Karpas-422 (cell line): ENCODE data around the gene MAP3K10. TPM values are rescaled to one million over a fixed set of nuclear protein-coding genes. Genes with fewer than 3 reads are reported as not detected.
A peak's percentile ranks its signal among the peaks of the same experiment; 100 is the strongest.

ENCODE experiments used
- DNase-seq: peaks from one replicate; pipeline ENCODE4 v3.0.0-alpha.2; 2015
- H2AFZ ChIP-seq: fragments of 200-600 bp; sonication (generic); 2 replicates; pipeline ENCODE4 v1.6.1; 2014; ENCODE audit warnings: antibody characterized with exemption, low read length, mixed read lengths
- H3K27ac ChIP-seq: fragments of 200-600 bp; sonication (generic); 2 replicates; pipeline ENCODE4 v1.5.1; 2014; ENCODE audit warnings: mild to moderate bottlenecking, low read length, moderate library complexity
- H3K27me3 ChIP-seq: fragments of 200-600 bp; sonication (generic); 2 replicates; pipeline ENCODE4 v1.6.1; 2014; ENCODE audit warnings: low read length, mixed read lengths
- H3K36me3 ChIP-seq: fragments of 200-600 bp; sonication (generic); 2 replicates; pipeline ENCODE4 v1.6.1; 2014; ENCODE audit warnings: low read length, mixed read lengths; ENCODE audit not compliant: insufficient read depth
- H3K4me1 ChIP-seq: fragments of 200-600 bp; sonication (generic); 2 replicates; pipeline ENCODE4 v1.6.1; 2014; ENCODE audit warnings: mild to moderate bottlenecking, low read length, mixed read lengths
- H3K4me2 ChIP-seq: fragments of 200-600 bp; sonication (generic); 2 replicates; pipeline ENCODE4 v1.6.1; 2014; ENCODE audit warnings: low read length, low read depth, mild to moderate bottlenecking; ENCODE audit not compliant: poor library complexity, severe bottlenecking
- H3K4me3 ChIP-seq: fragments of 200-600 bp; sonication (generic); 2 replicates; pipeline ENCODE4 v1.5.1; 2014; ENCODE audit warnings: mild to moderate bottlenecking, antibody characterized with exemption, low read length, mixed read lengths
- H3K79me2 ChIP-seq: fragments of 200-600 bp; sonication (generic); 2 replicates; pipeline ENCODE4 v1.6.1; 2014; ENCODE audit warnings: mild to moderate bottlenecking, low read length, mixed read lengths
- H3K9ac ChIP-seq: fragments of 200-600 bp; sonication (generic); 2 replicates; pipeline ENCODE4 v1.6.0; 2014; ENCODE audit warnings: low read length
- H3K9me2 ChIP-seq: fragments of 200-600 bp; sonication (generic), shearing (Covaris generic); replicated peaks from 2 replicates; pipeline ENCODE4 v1.6.0; 2014; ENCODE audit warnings: mild to moderate bottlenecking, low read length, moderate library complexity; ENCODE audit not compliant: insufficient read depth
- H3K9me3 ChIP-seq: fragments of 300-700, 200-600 bp; sonication (generic); 2 replicates; pipeline ENCODE4 v1.6.1; 2014; ENCODE audit warnings: low read length, mixed read lengths
- H4K20me1 ChIP-seq: fragments of 200-600 bp; sonication (generic); 2 replicates; pipeline ENCODE4 v1.6.1; 2014; ENCODE audit warnings: mild to moderate bottlenecking, antibody characterized with exemption, low read length, low read depth; ENCODE audit not compliant: insufficient read depth
- total RNA-seq: library from RNA; depleted of rRNA; stranded (reverse); fragments of >200 nt; shearing (Covaris generic); gene quantifications from 2 replicates; pipeline ENCODE4 v1.2.3, GENCODE V29; 2014; ENCODE audit warnings: low replicate concordance

MAP3K10 gene
- total RNA-seq, 1 experiment from 2014 or later, result 7.6 TPM

DNA sequence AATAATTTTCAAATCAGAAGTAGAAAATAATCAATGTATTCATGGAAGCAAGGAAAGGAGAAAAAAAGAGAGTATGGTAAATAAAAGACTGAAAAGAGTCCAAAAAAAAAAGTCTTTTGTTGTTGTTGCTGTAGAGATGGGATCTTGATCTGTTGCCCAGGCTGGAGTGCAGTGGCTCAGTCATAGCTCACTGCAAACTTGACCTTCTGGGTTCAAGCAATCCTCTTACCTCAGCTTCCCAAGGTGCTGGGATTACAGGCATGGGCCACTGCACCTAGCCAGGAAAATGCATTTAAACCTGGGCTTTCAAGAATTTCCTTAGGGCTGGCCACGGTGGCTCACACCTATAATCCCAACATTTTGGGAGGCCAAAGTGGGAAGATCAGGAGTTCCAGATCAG is 7.0 kb upstream of the MAP3K10 start:
- H3K4me1 ChIP-seq, result no peaks in the 10 kb centered on the region
- no peak overlapping the region for H3K27ac ChIP-seq
- no peaks in the 10 kb centered on the region for H3K79me2 ChIP-seq
- H3K4me2 ChIP-seq, result no peak overlapping the region
- no peaks in the 10 kb centered on the region for H4K20me1 ChIP-seq
- H3K9ac ChIP-seq, result no peak overlapping the region
- no peaks in the 10 kb centered on the region for H3K9me3 ChIP-seq
- H3K4me3 ChIP-seq, result no peak overlapping the region
- H2AFZ ChIP-seq, result no peak overlapping the region
- H3K9me2 ChIP-seq, result no peaks in the 10 kb centered on the region
- no peaks in the 10 kb centered on the region for H3K36me3 ChIP-seq
- no peaks in the 10 kb centered on the region for H3K27me3 ChIP-seq
- DNase-seq, result no peak

- Histone ChIP-seq H3K4me3 (peak overlapping the region; percentile 86), H3K4me2 (peak overlapping the region; percentile 93), H3K4me1 (peaks cover 24% of the 10 kb centered on the region), H3K79me2 (peaks cover 17% of the 10 kb centered on the region), H4K20me1 (no peaks in the 10 kb centered on the region), H3K27me3 (no peaks in the 10 kb centered on the region), H3K27ac (no peak overlapping the region), H2AFZ (peak overlapping the region; percentile 91), H3K9me2 (no peaks in the 10 kb centered on the region), H3K9ac (peak overlapping the region; percentile 82), H3K9me3 (no peaks in the 10 kb centered on the region), H3K36me3 (no peaks in the 10 kb centered on the region)
- peak; percentile 75 for DNase-seq
These were observed 815 bp downstream of the MAP3K10 start for GRCh38 chr19:40191836-40192646.

- no peaks in the 10 kb centered on the region for H3K9me2 ChIP-seq
- H4K20me1 ChIP-seq, result no peaks in the 10 kb centered on the region
- H3K27me3 ChIP-seq, result no peaks in the 10 kb centered on the region
- H3K4me2 ChIP-seq, result peak overlapping the region; percentile 93
- H3K36me3 ChIP-seq, result no peaks in the 10 kb centered on the region
- peak overlapping the region; percentile 82 for H3K9ac ChIP-seq
- H2AFZ ChIP-seq, result no peak overlapping the region
- DNase-seq, result no peak
- peaks cover 24% of the 10 kb centered on the region for H3K4me1 ChIP-seq
- peak overlapping the region; percentile 86; the same call in 1 of the 2 replicates for H3K4me3 ChIP-seq
- H3K27ac ChIP-seq, result no peak overlapping the region
- H3K79me2 ChIP-seq, result peaks cover 17% of the 10 kb centered on the region
- no peaks in the 10 kb centered on the region for H3K9me3 ChIP-seq
These were observed 1.7 kb downstream of the MAP3K10 start for GRCh38 chr19:40192758-40193586.

DNA sequence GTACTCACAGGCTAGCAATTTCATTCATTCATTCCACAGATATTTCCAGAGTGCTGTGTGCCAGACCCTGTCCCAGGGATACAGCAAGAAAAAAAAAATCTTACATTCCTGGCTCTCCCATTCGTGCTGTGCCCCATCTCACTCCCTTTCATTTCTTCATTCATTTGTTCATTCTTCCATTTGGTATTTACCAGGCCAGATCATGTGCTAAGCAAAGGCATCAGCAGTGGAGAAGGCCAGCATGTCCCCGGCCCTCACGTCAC is 2.3 kb downstream of the MAP3K10 start:
- H3K9me3 ChIP-seq, result no peaks in the 10 kb centered on the region

DNA sequence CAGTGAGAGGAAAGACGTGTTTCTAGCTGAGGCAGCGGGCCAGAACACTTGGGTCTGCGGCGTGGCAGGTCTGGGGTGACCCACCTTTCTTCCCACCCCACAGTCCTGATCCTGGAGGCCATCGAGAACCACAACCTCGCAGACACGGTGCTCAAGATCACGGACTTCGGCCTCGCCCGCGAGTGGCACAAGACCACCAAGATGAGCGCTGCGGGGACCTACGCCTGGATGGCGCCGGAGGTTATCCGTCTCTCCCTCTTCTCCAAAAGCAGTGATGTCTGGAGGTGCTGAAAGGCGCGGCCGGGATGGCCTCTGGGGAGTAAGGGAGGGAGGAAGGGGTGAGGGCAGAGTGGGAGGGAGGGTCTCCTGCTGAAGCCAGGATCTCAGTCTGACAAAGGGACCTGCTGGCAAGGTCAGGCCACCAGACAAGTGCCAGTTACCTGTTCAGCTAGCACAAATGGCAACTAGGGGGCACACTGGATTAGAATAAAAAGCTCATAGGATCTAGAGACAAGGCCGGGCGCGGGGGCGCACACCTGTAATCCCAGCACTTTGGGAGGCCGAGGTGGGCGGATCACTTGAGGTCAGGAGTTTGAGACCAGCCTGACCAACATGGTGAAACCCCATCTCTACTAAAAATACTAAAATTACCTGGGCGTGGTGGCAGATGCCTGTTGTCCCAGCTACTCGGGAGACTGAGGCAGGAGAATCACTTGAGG is 7.2 kb downstream of the MAP3K10 start:
- Histone ChIP-seq H3K36me3 (no peaks in the 10 kb centered on the region), H3K27ac (no peak overlapping the region), H2AFZ (no peak overlapping the region), H3K4me2 (no peak overlapping the region), H3K4me1 (no peaks in the 10 kb centered on the region), H4K20me1 (no peaks in the 10 kb centered on the region), H3K9me2 (no peaks in the 10 kb centered on the region), H3K79me2 (peaks cover 4% of the 10 kb centered on the region; the same call in 1 of the 2 replicates), H3K9me3 (no peaks in the 10 kb centered on the region), H3K9ac (no peak overlapping the region), H3K27me3 (no peaks in the 10 kb centered on the region), H3K4me3 (no peak overlapping the region)
- no peak for DNase-seq

More for the DNA sequence above, 2.3 kb downstream of the MAP3K10 start:
- no peaks in the 10 kb centered on the region for H3K9me2 ChIP-seq
- H3K27me3 ChIP-seq, result no peaks in the 10 kb centered on the region
- H3K36me3 ChIP-seq, result no peaks in the 10 kb centered on the region
- no peak overlapping the region for H3K27ac ChIP-seq
- peaks cover 24% of the 10 kb centered on the region for H3K4me1 ChIP-seq
- H3K9ac ChIP-seq, result no peak overlapping the region
- peaks cover 17% of the 10 kb centered on the region for H3K79me2 ChIP-seq
- H3K4me2 ChIP-seq, result no peak overlapping the region
- H4K20me1 ChIP-seq, result no peaks in the 10 kb centered on the region
- no peak overlapping the region for H2AFZ ChIP-seq
- H3K4me3 ChIP-seq, result no peak overlapping the region; the same call in 1 of the 2 replicates
- DNase-seq, result no peak

DNA sequence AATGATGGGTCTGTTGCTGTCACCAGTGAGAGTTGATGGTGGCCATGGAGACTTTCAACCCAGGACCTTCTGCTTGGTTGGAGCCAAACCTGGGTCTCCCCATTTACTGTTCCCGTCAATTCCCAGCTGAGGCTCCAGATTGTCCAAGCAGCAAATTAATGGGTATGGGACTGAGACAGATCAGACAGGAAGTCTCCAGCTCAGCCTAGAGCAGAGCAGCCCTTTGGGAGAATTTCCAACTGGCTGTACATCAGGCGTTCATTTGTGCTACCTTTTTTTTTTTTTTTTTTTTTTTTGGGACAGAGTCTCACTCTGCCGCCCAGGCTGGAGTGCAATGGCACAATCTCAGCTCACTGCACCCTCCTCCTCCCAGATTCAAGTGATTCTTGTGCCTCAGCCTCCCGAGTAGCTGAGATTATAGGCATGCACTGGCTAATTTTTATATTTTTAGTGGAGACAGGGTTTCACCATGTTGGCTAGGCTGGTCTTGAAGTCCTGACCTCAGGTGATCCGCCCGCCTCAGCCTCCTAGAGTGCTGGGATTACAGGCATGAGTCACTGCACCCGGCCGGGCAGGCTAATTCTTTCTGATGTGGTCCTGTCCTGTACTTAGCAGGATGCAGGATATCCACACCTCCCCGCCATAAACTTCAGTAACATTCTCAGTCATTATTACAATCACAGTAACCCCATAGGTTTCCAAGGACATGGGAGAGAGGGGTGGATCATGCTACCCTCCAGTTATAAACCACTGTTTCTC is 9.3 kb downstream of the MAP3K10 start:
- Histone ChIP-seq H3K4me1 (no peaks in the 10 kb centered on the region), H3K9me2 (no peaks in the 10 kb centered on the region), H4K20me1 (no peaks in the 10 kb centered on the region), H3K27me3 (no peaks in the 10 kb centered on the region), H3K36me3 (no peaks in the 10 kb centered on the region), H3K27ac (no peak overlapping the region), H3K79me2 (no peaks in the 10 kb centered on the region), H2AFZ (no peak overlapping the region), H3K4me3 (no peak overlapping the region), H3K9me3 (no peaks in the 10 kb centered on the region), H3K4me2 (no peak overlapping the region), H3K9ac (no peak overlapping the region)
- no peak for DNase-seq

DNA sequence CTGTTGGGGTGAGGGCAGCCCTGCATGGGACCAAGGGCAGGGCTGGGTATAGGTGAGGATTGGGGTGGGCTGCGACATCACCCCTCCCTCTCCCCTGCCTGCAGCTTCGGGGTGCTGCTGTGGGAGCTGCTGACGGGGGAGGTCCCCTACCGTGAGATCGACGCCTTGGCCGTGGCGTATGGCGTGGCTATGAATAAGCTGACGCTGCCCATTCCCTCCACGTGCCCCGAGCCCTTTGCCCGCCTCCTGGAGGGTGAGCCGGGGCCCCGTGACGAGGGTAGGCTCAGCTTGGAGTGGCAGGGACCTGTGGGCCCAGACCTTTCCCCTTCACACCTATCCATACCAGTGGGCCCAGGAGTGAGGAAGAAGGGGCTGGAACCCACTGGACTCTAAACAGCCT is 13.2 kb downstream of the MAP3K10 start:
- Histone ChIP-seq H3K4me3 (no peak overlapping the region), H3K79me2 (no peaks in the 10 kb centered on the region), H3K9ac (no peak overlapping the region), H3K9me3 (no peaks in the 10 kb centered on the region), H3K27ac (no peak overlapping the region), H3K27me3 (no peaks in the 10 kb centered on the region), H3K9me2 (no peaks in the 10 kb centered on the region), H4K20me1 (no peaks in the 10 kb centered on the region), H2AFZ (no peak overlapping the region), H3K4me2 (no peak overlapping the region), H3K36me3 (no peaks in the 10 kb centered on the region), H3K4me1 (no peaks in the 10 kb centered on the region)
- no peak for DNase-seq
